ENCODE results near the gene SOCS7.
"Not testable (repeated sequence)": the region's sequence is repeated elsewhere in the genome, so short reads cannot be mapped to it uniquely, and the experiment has no call there.

Gene SOCS7

GRCh38 chr17:38430316-38430715 lies 78.7 kb downstream of the SOCS7 start:
- Histone ChIP-seq H3K27ac (ENCODE audit: low read depth, low read length) (no peak overlapping the region), H2AFZ (ENCODE audit: low read length, unreplicated experiment) (no peak overlapping the region), H3K4me1 (ENCODE audit: control insufficient read depth, insufficient read depth, low read length, unreplicated experiment) (peaks cover 27% of the 10 kb centered on the region), H3K79me2 (ENCODE audit: control insufficient read depth, insufficient read depth, low read length, unreplicated experiment) (peaks cover 69% of the 10 kb centered on the region), H3K27me3 (ENCODE audit: insufficient read depth, low read length) (no peaks in the 10 kb centered on the region), H3K4me3 (ENCODE audit: low read depth, low read length) (0 out of 2 replicates have a peak overlapping the region, but pooled peaks have one; percentile 98), H3K36me3 (ENCODE audit: insufficient read depth, low read length) (no peaks in the 10 kb centered on the region)

DNA sequence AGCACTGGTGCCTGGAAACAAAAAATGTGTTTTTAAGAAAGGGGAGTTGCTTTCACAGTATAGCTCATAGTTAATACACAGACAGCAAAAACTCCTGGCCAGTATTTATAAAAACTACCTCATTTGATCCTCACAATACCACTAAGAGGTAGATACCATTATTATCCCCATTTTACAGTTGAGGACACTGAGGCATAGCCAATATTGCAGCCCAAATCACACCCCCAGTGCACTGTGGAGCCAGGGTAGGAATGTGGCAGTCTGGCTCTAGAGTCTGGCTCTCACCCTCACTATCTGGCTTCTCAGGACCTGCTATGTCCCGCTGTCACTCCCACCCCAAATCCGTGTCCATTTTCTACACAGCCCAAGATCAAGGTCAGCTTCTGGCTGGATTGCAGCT lies 79.2 kb downstream of the SOCS7 start:
- Histone ChIP-seq H3K36me3 (ENCODE audit: insufficient read depth, low read length) (no peaks in the 10 kb centered on the region), H3K27me3 (ENCODE audit: insufficient read depth, low read length) (no peaks in the 10 kb centered on the region), H3K4me3 (ENCODE audit: low read depth, low read length) (no peak overlapping the region), H2AFZ (ENCODE audit: low read length, unreplicated experiment) (no peak overlapping the region), H3K4me1 (ENCODE audit: control insufficient read depth, insufficient read depth, low read length, unreplicated experiment) (peaks cover 27% of the 10 kb centered on the region), H3K79me2 (ENCODE audit: control insufficient read depth, insufficient read depth, low read length, unreplicated experiment) (peaks cover 71% of the 10 kb centered on the region), H3K27ac (ENCODE audit: low read depth, low read length) (no peak overlapping the region)

- Histone ChIP-seq H3K27me3 (ENCODE audit: insufficient read depth, low read length) (no peaks in the 10 kb centered on the region), H3K4me1 (ENCODE audit: control insufficient read depth, insufficient read depth, low read length, unreplicated experiment) (peaks cover 27% of the 10 kb centered on the region), H3K4me3 (ENCODE audit: low read depth, low read length) (no peak overlapping the region), H2AFZ (ENCODE audit: low read length, unreplicated experiment) (no peak overlapping the region), H3K79me2 (ENCODE audit: control insufficient read depth, insufficient read depth, low read length, unreplicated experiment) (peaks cover 71% of the 10 kb centered on the region), H3K27ac (ENCODE audit: low read depth, low read length) (no peak overlapping the region), H3K36me3 (ENCODE audit: insufficient read depth, low read length) (no peaks in the 10 kb centered on the region)
Measured at GRCh38 chr17:38431346-38432145, 79.9 kb downstream of the SOCS7 start.

- Histone ChIP-seq H3K4me1 (ENCODE audit: control insufficient read depth, insufficient read depth, low read length, unreplicated experiment) (peaks cover 14% of the 10 kb centered on the region), H3K27ac (ENCODE audit: low read depth, low read length) (no peak overlapping the region), H3K36me3 (ENCODE audit: insufficient read depth, low read length) (no peaks in the 10 kb centered on the region), H2AFZ (ENCODE audit: low read length, unreplicated experiment) (no peak overlapping the region), H3K27me3 (ENCODE audit: insufficient read depth, low read length) (no peaks in the 10 kb centered on the region), H3K4me3 (ENCODE audit: low read depth, low read length) (no peak overlapping the region), H3K79me2 (ENCODE audit: control insufficient read depth, insufficient read depth, low read length, unreplicated experiment) (peaks cover 60% of the 10 kb centered on the region)
Measured at GRCh38 chr17:38434178-38434665, 82.6 kb downstream of the SOCS7 start.

GRCh38 chr17:38435795-38436194 lies 84.2 kb downstream of the SOCS7 start:
- no peaks in the 10 kb centered on the region for H3K4me1 ChIP-seq (ENCODE audit: control insufficient read depth, insufficient read depth, low read length, unreplicated experiment)
- no peak overlapping the region for H3K4me3 ChIP-seq (ENCODE audit: low read depth, low read length)
- H3K36me3 ChIP-seq (ENCODE audit: insufficient read depth, low read length): no peaks in the 10 kb centered on the region
- H2AFZ ChIP-seq (ENCODE audit: low read length, unreplicated experiment): no peak overlapping the region
- peaks cover 53% of the 10 kb centered on the region for H3K79me2 ChIP-seq (ENCODE audit: control insufficient read depth, insufficient read depth, low read length, unreplicated experiment)
- no peaks in the 10 kb centered on the region for H3K27me3 ChIP-seq (ENCODE audit: insufficient read depth, low read length)
- no peak overlapping the region for H3K27ac ChIP-seq (ENCODE audit: low read depth, low read length)

- Histone ChIP-seq H3K36me3 (ENCODE audit: insufficient read depth, low read length) (no peaks in the 10 kb centered on the region), H3K27me3 (ENCODE audit: insufficient read depth, low read length) (no peaks in the 10 kb centered on the region), H2AFZ (ENCODE audit: low read length, unreplicated experiment) (no peak overlapping the region), H3K27ac (ENCODE audit: low read depth, low read length) (no peak overlapping the region), H3K4me1 (ENCODE audit: control insufficient read depth, insufficient read depth, low read length, unreplicated experiment) (no peaks in the 10 kb centered on the region), H3K4me3 (ENCODE audit: low read depth, low read length) (no peak overlapping the region), H3K79me2 (ENCODE audit: control insufficient read depth, insufficient read depth, low read length, unreplicated experiment) (peaks cover 49% of the 10 kb centered on the region)
Measured at GRCh38 chr17:38436386-38436785, 84.7 kb downstream of the SOCS7 start.

- not testable (repeated sequence) for H3K4me1 ChIP-seq (ENCODE audit: control insufficient read depth, insufficient read depth, low read length, unreplicated experiment); H3K4me3 ChIP-seq (ENCODE audit: low read depth, low read length); H3K27me3 ChIP-seq (ENCODE audit: insufficient read depth, low read length); H2AFZ ChIP-seq (ENCODE audit: low read length, unreplicated experiment); H3K36me3 ChIP-seq (ENCODE audit: insufficient read depth, low read length); H3K27ac ChIP-seq (ENCODE audit: low read depth, low read length)
- peaks cover 49% of the 10 kb centered on the region for H3K79me2 ChIP-seq (ENCODE audit: control insufficient read depth, insufficient read depth, low read length, unreplicated experiment)
Measured at GRCh38 chr17:38437313-38437712, 85.7 kb downstream of the SOCS7 start.

DNA sequence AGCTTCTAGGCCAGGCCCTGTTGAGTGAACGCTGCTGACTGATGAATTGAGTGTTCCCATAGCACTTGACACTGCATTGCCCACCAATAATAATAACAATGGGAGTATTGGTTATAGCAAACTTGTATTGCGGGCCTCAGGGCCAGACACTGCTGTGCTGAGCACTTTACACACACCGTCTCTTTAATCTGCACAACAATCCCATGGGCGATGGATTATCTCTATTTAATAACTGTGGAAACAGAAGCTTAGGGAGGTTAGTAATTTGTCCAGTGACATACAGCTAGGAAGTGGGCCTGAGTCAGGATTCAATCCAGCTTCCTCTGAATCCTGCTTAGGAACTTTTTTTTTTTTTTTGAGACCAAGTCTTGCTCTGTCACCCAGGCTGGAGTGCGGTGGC lies 87.8 kb downstream of the SOCS7 start:
- peaks cover 21% of the 10 kb centered on the region for H3K4me1 ChIP-seq (ENCODE audit: control insufficient read depth, insufficient read depth, low read length, unreplicated experiment)
- H3K79me2 ChIP-seq (ENCODE audit: control insufficient read depth, insufficient read depth, low read length, unreplicated experiment): peaks cover 36% of the 10 kb centered on the region
- H2AFZ ChIP-seq (ENCODE audit: low read length, unreplicated experiment): no peak overlapping the region
- no peak overlapping the region for H3K4me3 ChIP-seq (ENCODE audit: low read depth, low read length)
- no peaks in the 10 kb centered on the region for H3K36me3 ChIP-seq (ENCODE audit: insufficient read depth, low read length)
- no peak overlapping the region for H3K27ac ChIP-seq (ENCODE audit: low read depth, low read length)
- H3K27me3 ChIP-seq (ENCODE audit: insufficient read depth, low read length): no peaks in the 10 kb centered on the region

- Histone ChIP-seq H3K4me3 (ENCODE audit: low read depth, low read length) (no peak overlapping the region), H2AFZ (ENCODE audit: low read length, unreplicated experiment) (no peak overlapping the region), H3K36me3 (ENCODE audit: insufficient read depth, low read length) (no peaks in the 10 kb centered on the region), H3K4me1 (ENCODE audit: control insufficient read depth, insufficient read depth, low read length, unreplicated experiment) (peaks cover 23% of the 10 kb centered on the region), H3K27ac (ENCODE audit: low read depth, low read length) (no peak overlapping the region), H3K79me2 (ENCODE audit: control insufficient read depth, insufficient read depth, low read length, unreplicated experiment) (peaks cover 31% of the 10 kb centered on the region), H3K27me3 (ENCODE audit: insufficient read depth, low read length) (no peaks in the 10 kb centered on the region)
Measured at GRCh38 chr17:38440614-38441397, 89.2 kb downstream of the SOCS7 start.

- peaks cover 31% of the 10 kb centered on the region for H3K79me2 ChIP-seq (ENCODE audit: control insufficient read depth, insufficient read depth, low read length, unreplicated experiment)
- no peaks in the 10 kb centered on the region for H3K36me3 ChIP-seq (ENCODE audit: insufficient read depth, low read length)
- H3K27me3 ChIP-seq (ENCODE audit: insufficient read depth, low read length): no peaks in the 10 kb centered on the region
- H3K27ac ChIP-seq (ENCODE audit: low read depth, low read length): no peak overlapping the region
- H2AFZ ChIP-seq (ENCODE audit: low read length, unreplicated experiment): no peak overlapping the region
- H3K4me1 ChIP-seq (ENCODE audit: control insufficient read depth, insufficient read depth, low read length, unreplicated experiment): peaks cover 23% of the 10 kb centered on the region
- no peak overlapping the region for H3K4me3 ChIP-seq (ENCODE audit: low read depth, low read length)
Measured at GRCh38 chr17:38441429-38442061, 89.9 kb downstream of the SOCS7 start.

Data from ACC112 (cell line).